ENCODE measurements around the gene PCDHGA2. TPM values are rescaled to one million over a fixed set of nuclear protein-coding genes. Genes with fewer than 3 reads are reported as not detected.
"Not testable (repeated sequence)": the region's sequence is repeated elsewhere in the genome, so short reads cannot be mapped to it uniquely, and the experiment has no call there.

The PCDHGA2 gene
- total RNA-seq, 1 experiment from 2014 or later = 0.05 TPM

GRCh38 chr5:141382469-141383294, 44.1 kb downstream of the PCDHGA2 start, which contains the start of gene PCDHGA7:
Gene PCDHGA7, plus strand, starts transcription at chr5:141382742. Its CDS starts 158 bp downstream, at chr5:141382900.
- no peak for DNase-seq (ENCODE audit: low spot score)

GRCh38 chr5:141383345-141383744, 44.8 kb downstream of the PCDHGA2 start:
- DNase-seq (ENCODE audit: low spot score) = no peak

- no peak for DNase-seq (ENCODE audit: low spot score)
These were observed 46.1 kb downstream of the PCDHGA2 start for GRCh38 chr5:141384471-141385267.

DNA sequence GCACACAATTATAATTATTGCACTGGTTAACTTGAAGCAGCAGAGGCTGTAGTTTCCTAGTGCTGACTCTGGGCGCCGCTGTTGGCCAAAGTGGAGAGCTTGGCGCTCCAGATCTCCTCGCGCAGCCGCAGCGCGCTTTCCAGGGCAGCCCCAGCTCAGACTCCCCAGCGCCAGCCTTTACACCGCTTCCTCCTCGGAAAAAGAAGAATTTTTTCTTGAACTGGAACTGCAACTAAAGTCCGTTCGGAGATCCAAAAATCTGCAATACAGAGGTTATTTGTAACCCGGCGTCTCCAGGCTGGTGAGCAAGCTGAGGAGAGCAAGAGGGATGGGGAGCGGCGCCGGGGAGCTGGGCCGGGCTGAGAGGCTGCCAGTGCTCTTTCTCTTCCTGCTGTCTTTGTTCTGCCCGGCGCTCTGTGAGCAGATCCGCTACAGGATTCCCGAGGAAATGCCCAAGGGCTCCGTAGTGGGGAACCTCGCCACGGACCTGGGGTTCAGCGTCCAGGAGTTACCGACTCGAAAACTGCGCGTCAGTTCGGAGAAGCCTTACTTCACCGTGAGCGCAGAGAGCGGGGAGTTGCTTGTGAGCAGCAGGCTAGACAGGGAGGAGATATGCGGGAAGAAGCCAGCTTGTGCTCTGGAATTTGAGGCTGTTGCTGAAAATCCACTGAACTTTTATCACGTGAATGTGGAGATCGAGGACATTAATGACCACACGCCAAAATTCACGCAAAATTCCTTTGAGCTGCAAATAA, 49.2 kb downstream of the PCDHGA2 start, which contains the start of gene PCDHGB4:
TSS of gene PCDHGB4 (plus strand) at position 142 of the 755 bp plus-strand sequence. CDS start at position 329, 187 bp downstream.
- DNase-seq (ENCODE audit: low spot score) = not testable (repeated sequence)

DNA sequence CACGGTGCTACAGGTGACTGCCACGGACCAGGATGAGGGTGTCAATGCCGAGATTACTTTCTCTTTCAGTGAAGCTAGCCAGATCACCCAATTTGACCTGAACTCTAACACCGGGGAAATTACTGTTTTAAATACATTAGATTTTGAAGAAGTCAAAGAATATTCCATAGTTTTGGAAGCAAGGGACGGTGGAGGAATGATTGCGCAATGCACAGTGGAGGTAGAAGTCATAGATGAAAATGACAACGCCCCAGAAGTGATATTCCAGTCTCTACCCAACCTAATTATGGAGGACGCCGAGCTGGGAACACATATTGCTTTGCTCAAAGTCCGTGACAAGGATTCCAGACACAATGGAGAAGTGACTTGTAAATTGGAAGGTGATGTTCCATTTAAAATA, 50.1 kb downstream of the PCDHGA2 start:
- DNase-seq (ENCODE audit: low spot score) = no peak

DNA sequence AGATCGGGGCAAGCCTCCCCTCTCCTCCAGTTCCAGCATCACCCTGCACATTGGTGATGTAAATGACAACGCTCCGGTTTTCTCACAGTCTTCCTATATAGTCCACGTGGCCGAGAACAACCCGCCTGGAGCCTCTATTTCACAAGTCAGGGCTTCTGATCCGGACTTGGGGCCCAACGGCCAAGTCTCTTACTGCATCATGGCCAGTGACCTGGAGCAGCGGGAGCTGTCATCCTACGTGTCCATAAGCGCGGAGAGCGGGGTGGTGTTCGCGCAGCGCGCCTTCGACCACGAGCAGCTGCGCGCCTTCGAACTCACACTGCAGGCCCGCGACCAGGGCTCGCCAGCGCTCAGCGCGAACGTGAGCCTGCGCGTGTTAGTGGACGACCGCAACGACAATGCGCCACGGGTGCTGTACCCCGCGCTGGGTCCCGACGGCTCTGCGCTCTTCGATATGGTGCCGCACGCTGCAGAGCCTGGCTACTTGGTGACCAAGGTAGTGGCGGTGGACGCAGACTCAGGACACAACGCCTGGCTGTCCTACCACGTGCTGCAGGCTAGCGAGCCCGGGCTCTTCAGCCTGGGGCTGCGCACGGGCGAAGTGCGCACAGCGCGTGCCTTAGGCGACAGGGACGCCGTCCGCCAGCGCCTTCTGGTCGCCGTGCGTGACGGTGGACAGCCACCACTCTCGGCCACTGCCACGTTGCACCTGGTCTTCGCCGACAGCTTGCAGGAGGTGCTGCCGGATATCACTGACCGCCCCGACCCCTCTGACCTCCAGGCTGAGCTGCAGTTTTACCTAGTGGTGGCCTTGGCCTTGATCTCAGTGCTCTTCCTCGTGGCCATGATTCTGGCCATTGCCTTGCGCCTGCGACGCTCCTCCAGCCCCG, 50.8 kb downstream of the PCDHGA2 start:
- DNase-seq (ENCODE audit: low spot score) = no peak

DNA sequence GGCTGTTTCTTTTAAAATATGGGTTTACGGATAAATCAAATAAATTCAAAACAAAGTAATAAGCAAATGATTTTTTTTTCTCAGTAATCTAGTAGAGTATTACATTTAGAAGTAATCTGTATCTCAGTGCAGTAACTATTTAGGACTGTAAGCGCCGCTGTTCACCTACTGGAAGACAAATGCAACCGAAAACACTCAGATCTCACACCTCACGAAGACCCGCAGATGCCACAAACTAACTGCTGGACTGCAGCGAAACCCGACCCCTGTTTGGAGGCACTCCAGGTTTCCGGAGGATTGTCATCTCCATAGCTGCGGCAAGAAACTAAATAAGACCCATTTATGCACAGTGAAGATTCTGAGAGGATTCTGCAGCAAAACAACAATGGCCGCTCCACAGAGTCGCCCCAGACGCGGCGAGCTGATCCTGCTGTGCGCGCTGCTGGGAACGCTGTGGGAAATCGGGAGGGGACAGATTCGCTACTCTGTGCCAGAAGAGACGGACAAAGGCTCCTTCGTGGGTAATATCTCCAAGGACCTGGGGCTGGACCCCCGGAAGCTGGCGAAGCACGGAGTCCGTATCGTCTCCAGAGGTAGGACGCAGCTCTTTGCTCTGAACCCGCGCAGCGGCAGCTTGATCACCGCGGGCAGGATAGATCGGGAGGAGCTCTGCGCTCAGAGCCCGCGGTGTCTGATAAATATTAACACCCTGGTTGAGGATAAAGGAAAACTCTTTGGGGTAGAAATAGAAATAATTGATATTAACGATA, 54.1 kb downstream of the PCDHGA2 start, which contains the start of gene PCDHGA8:
TSS of gene PCDHGA8 (plus strand) at position 205 of the 770 bp plus-strand sequence. CDS start at position 386, 181 bp downstream.
- DNase-seq (ENCODE audit: low spot score) = no peak

Other genes starting within 250 kb of the PCDHGA2 start
- gene PCDHB2, start 244.1 kb upstream of the PCDHGA2 start, total RNA-seq (2014; rRNA removed; shearing (Covaris generic)) = 0.13 TPM in 1 of 2 replicates, not detected in the other
- gene PCDHB3, start 238.3 kb upstream of the PCDHGA2 start, total RNA-seq (2014; rRNA removed; shearing (Covaris generic)) = 0.03 TPM in 1 of 2 replicates, not detected in the other
- gene PCDHB4, start 216.9 kb upstream of the PCDHGA2 start, total RNA-seq (2014; rRNA removed; shearing (Covaris generic)) = not detected in 2 replicates
- not detected in 2 replicates for gene PCDHB5, start 203.6 kb upstream of the PCDHGA2 start, total RNA-seq (2014; rRNA removed; shearing (Covaris generic))
- not detected in 2 replicates for gene PCDHB6, start 188.7 kb upstream of the PCDHGA2 start, total RNA-seq (2014; rRNA removed; shearing (Covaris generic))
- gene PCDHB7, start 166.1 kb upstream of the PCDHGA2 start, total RNA-seq (2014; rRNA removed; shearing (Covaris generic)) = 0.05 TPM in 2 replicates
- 0.16 TPM in 1 of 2 replicates, not detected in the other for gene PCDHB8, start 161.0 kb upstream of the PCDHGA2 start, total RNA-seq (2014; rRNA removed; shearing (Covaris generic))
- 0.05 and 0.69 TPM in 2 replicates for gene PCDHB16, start 156.4 kb upstream of the PCDHGA2 start, total RNA-seq (2014; rRNA removed; shearing (Covaris generic))
- 0.03 and 0.25 TPM in 2 replicates for gene PCDHB9, start 151.6 kb upstream of the PCDHGA2 start, total RNA-seq (2014; rRNA removed; shearing (Covaris generic))
- 0.05 TPM in 1 of 2 replicates, not detected in the other for gene PCDHB10, start 146.4 kb upstream of the PCDHGA2 start, total RNA-seq (2014; rRNA removed; shearing (Covaris generic))
- 0.23 TPM in 1 of 2 replicates, not detected in the other for gene PCDHB11, start 139.1 kb upstream of the PCDHGA2 start, total RNA-seq (2014; rRNA removed; shearing (Covaris generic))
- 0.13 and 0.18 TPM in 2 replicates for gene PCDHB12, start 130.0 kb upstream of the PCDHGA2 start, total RNA-seq (2014; rRNA removed; shearing (Covaris generic))
- gene PCDHB13, start 124.8 kb upstream of the PCDHGA2 start, total RNA-seq (2014; rRNA removed; shearing (Covaris generic)) = 0.05 and 0.15 TPM in 2 replicates
- 0.18 and 0.31 TPM in 2 replicates for gene PCDHB14, start 115.4 kb upstream of the PCDHGA2 start, total RNA-seq (2014; rRNA removed; shearing (Covaris generic))
- 0.05 and 0.20 TPM in 2 replicates for gene PCDHB15, start 93.4 kb upstream of the PCDHGA2 start, total RNA-seq (2014; rRNA removed; shearing (Covaris generic))
- 0.33 TPM in 1 of 2 replicates, not detected in the other for gene SLC25A2, start 34.7 kb upstream of the PCDHGA2 start, total RNA-seq (2014; rRNA removed; shearing (Covaris generic))
- 36.5 and 44.4 TPM in 2 replicates for gene TAF7, start 18.0 kb upstream of the PCDHGA2 start, total RNA-seq (2014; rRNA removed; shearing (Covaris generic))
- gene PCDHGA1, start 8.2 kb upstream of the PCDHGA2 start, total RNA-seq (2014; rRNA removed; shearing (Covaris generic)) = 0.21 and 0.61 TPM in 2 replicates
- gene PCDHGA3, start 5.1 kb downstream of the PCDHGA2 start, total RNA-seq (2014; rRNA removed; shearing (Covaris generic)) = 0.10 TPM in 1 of 2 replicates, not detected in the other
- 0.10 and 0.23 TPM in 2 replicates for gene PCDHGB1, start 11.3 kb downstream of the PCDHGA2 start, total RNA-seq (2014; rRNA removed; shearing (Covaris generic))
- gene PCDHGA4, start 16.3 kb downstream of the PCDHGA2 start, total RNA-seq (2014; rRNA removed; shearing (Covaris generic)) = 0.05 TPM in 1 of 2 replicates, not detected in the other
- 0.26 TPM in 1 of 2 replicates, not detected in the other for gene PCDHGB2, start 21.2 kb downstream of the PCDHGA2 start, total RNA-seq (2014; rRNA removed; shearing (Covaris generic))
- gene PCDHGA5, start 25.4 kb downstream of the PCDHGA2 start, total RNA-seq (2014; rRNA removed; shearing (Covaris generic)) = 0.13 TPM in 2 replicates
- 0.41 and 0.47 TPM in 2 replicates for gene PCDHGB3, start 31.5 kb downstream of the PCDHGA2 start, total RNA-seq (2014; rRNA removed; shearing (Covaris generic))
- 0.21 and 0.48 TPM in 2 replicates for gene PCDHGA6, start 35.1 kb downstream of the PCDHGA2 start, total RNA-seq (2014; rRNA removed; shearing (Covaris generic))
- gene PCDHGA7, start 44.0 kb downstream of the PCDHGA2 start, total RNA-seq (2014; rRNA removed; shearing (Covaris generic)) = 0.03 TPM in 1 of 2 replicates, not detected in the other
- gene PCDHGB4, start 48.9 kb downstream of the PCDHGA2 start, total RNA-seq (2014; rRNA removed; shearing (Covaris generic)) = 0.05 TPM in 1 of 2 replicates, not detected in the other
- gene PCDHGA8, start 53.9 kb downstream of the PCDHGA2 start, total RNA-seq (2014; rRNA removed; shearing (Covaris generic)) = 0.10 TPM in 1 of 2 replicates, not detected in the other
- gene PCDHGB5, start 59.2 kb downstream of the PCDHGA2 start, total RNA-seq (2014; rRNA removed; shearing (Covaris generic)) = not detected in 2 replicates
- gene PCDHGA9, start 64.0 kb downstream of the PCDHGA2 start, total RNA-seq (2014; rRNA removed; shearing (Covaris generic)) = 0.31 and 0.50 TPM in 2 replicates
- 0.18 and 0.33 TPM in 2 replicates for gene PCDHGB6, start 69.3 kb downstream of the PCDHGA2 start, total RNA-seq (2014; rRNA removed; shearing (Covaris generic))
- gene PCDHGA10, start 74.2 kb downstream of the PCDHGA2 start, total RNA-seq (2014; rRNA removed; shearing (Covaris generic)) = 2.8 and 4.3 TPM in 2 replicates
- gene PCDHGB7, start 78.9 kb downstream of the PCDHGA2 start, total RNA-seq (2014; rRNA removed; shearing (Covaris generic)) = 0.66 and 2.1 TPM in 2 replicates
- 0.13 and 0.64 TPM in 2 replicates for gene PCDHGA11, start 82.3 kb downstream of the PCDHGA2 start, total RNA-seq (2014; rRNA removed; shearing (Covaris generic))
- gene PCDHGA12, start 91.7 kb downstream of the PCDHGA2 start, total RNA-seq (2014; rRNA removed; shearing (Covaris generic)) = 0.13 and 0.37 TPM in 2 replicates
- 1.8 and 2.1 TPM in 2 replicates for gene PCDHGC3, start 137.2 kb downstream of the PCDHGA2 start, total RNA-seq (2014; rRNA removed; shearing (Covaris generic))
- gene PCDHGC4, start 146.3 kb downstream of the PCDHGA2 start, total RNA-seq (2014; rRNA removed; shearing (Covaris generic)) = 1.7 TPM in 1 of 2 replicates, not detected in the other
- gene PCDHGC5, start 150.3 kb downstream of the PCDHGA2 start, total RNA-seq (2014; rRNA removed; shearing (Covaris generic)) = 0.61 TPM in 1 of 2 replicates, not detected in the other

Measured in HT-29 (cell line).